ENCODE data around the gene STK24.

STK24 gene

GRCh38 chr13:98406971-98407370 is 169.9 kb downstream of the STK24 start:
- DNase-seq (ENCODE audit: low spot score): no peak

DNA sequence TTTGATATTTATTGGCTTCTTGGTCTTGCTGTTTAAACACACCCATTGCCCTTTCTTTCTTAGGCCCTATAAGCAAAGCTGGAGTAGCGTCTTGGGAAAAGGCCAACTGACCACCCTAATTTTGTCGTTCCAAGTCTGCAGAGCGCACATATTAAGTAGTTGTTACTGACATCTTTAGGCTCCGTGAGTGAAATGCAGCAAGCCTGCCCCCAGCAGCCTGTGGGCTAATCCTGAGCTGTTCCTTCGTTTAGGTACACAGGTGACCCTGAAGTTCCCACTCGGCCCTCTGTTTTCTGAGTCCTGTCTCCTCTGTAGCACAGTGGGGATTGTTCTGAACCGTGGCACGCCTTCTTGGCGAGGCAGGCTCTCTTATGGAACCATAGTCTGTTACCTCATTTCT is 170.5 kb downstream of the STK24 start:
- DNase-seq (ENCODE audit: low spot score): no peak

DNA sequence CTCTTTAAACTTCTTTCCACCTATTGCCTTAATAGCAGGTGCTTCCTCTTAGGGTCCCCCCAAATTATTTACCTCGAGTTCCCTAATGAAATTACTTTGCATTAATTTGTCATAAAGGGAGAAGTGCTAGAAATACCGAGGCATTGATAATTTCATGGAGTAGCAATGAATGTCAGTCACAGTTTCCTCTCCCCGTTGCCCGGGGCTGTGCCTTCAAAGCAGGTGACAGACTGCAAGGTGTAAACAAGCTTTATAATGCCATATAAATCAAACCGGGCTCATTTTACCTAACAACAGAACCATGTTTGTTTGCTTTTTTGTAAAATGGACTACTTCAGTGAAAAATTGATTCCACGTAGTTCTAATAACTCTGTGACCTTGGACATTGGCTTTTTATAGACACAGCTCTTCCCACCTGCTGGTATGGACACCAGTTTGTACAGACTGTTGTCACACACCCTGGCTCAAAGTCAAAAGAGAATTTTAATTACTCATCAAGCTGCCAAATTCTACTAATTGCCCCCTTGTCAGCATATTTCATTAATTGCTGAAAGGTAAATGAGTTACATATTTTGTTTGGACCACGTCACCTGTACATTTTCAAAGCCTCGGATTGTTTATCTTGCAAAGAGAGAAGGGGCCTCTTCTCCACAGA is 171.1 kb downstream of the STK24 start:
- no peak for DNase-seq (ENCODE audit: low spot score)

- no peak for DNase-seq (ENCODE audit: low spot score)
Measured at GRCh38 chr13:98405107-98405571, 171.8 kb downstream of the STK24 start.

DNA sequence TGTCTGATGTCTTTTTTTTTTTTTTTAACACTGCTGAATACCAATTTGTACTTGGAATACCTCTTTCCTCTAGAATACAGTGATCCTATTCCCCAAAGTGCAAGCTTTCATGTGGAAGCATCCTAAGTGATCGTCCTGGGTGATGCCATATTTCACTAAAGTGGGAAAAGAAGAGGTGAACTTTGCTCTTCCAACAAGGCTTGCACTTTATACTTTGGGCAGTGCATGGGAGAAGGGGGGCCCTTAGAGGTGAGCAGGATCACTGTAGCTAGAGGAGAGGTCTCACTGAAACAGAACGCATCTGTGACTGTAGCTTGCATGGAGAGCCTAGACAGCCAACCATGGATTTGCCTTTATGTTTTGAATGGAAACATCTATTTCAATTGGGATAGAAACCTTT is 173.8 kb downstream of the STK24 start:
- DNase-seq (ENCODE audit: low spot score): no peak

DNA sequence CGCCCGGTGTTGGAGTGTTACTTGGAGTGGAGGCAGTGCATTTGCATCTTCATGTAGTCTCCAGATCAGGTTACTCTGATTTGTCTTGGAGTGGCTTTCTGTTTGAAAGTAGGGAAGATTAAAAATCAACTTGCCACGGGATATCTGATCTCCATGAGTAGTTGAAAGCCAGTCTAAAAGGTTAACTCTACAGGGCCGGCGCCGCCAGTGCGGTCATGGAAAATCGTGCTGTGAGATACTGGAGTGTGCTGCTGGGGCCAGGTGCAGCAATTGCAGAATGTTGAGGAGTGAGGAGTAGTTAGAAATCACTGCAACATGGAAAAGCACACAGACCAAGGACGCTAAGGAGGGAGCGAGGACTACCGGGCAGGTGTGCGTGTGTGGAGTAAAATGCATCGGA is 175.0 kb downstream of the STK24 start:
- no peak for DNase-seq (ENCODE audit: low spot score)

DNA sequence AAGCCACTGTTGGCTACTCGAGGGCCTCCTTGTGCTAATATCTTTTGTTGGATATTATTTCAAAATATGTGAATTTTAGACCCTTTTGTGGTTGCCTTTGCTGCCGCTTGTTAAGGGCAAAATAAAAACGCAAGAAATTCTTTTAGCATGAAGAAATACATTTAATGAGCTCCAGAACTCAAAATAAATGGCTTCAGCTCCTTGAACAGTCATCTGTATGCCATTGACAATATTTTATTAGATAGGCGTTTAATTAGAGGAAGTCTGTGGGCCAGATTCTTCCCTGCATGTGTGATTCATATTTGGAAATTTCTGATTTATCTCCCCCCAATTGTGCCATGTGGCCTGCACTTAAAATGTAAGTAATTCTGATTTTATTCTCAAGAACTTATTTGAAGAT is 177.2 kb downstream of the STK24 start:
- DNase-seq (ENCODE audit: low spot score): no peak

DNA sequence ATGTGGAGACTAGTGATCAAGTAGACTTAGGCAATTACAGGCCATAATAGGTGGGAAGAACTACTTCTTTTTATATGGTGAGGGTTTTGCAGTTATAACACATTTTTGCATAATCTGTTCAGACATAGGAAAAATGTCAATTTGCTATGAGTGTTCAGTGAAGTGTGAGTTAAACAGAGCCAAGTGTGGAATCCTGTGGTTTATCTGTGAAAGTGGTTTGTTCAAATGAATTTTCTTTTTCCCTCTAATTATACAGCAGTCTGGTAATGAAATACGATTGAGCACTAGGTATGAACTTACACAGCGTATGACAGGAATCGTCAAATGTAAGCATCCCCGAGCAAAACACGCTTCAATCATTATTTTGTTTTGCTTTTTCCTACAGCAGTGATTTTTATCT is 178.3 kb downstream of the STK24 start:
- no peak for DNase-seq (ENCODE audit: low spot score)

- no peak for DNase-seq (ENCODE audit: low spot score)
Measured at GRCh38 chr13:98397861-98398260, 179.0 kb downstream of the STK24 start.

- DNase-seq (ENCODE audit: low spot score): no peak
Measured at GRCh38 chr13:98397221-98397620, 179.7 kb downstream of the STK24 start.

- no peak for DNase-seq (ENCODE audit: low spot score)
Measured at GRCh38 chr13:98396071-98396710, 180.7 kb downstream of the STK24 start.
